SW 1271 (cell line): ENCODE measurements around the gene LDLRAD4.

Experiments
- DNase-seq, 2 experiments: peaks; one replicate each; lab custom pipeline; 2025; lab: John Stamatoyannopoulos, UW

The LDLRAD4 gene

GRCh38 chr18:13574355-13574754 is 355.8 kb downstream of the LDLRAD4 start:
- no peak for DNase-seq

- no peak for DNase-seq
Measured at GRCh38 chr18:13574761-13575160, 356.2 kb downstream of the LDLRAD4 start.

- DNase-seq, result no peak
Measured at GRCh38 chr18:13576598-13576997, 358.0 kb downstream of the LDLRAD4 start.

GRCh38 chr18:13577091-13577697 is 358.6 kb downstream of the LDLRAD4 start:
- no peak for DNase-seq

GRCh38 chr18:13577781-13578180 is 359.2 kb downstream of the LDLRAD4 start:
- DNase-seq, result no peak

GRCh38 chr18:13578400-13578799 is 359.8 kb downstream of the LDLRAD4 start:
- DNase-seq, result no peak

- DNase-seq, result no peak
Measured at GRCh38 chr18:13579874-13580273, 361.3 kb downstream of the LDLRAD4 start.

GRCh38 chr18:13580351-13580750 is 361.8 kb downstream of the LDLRAD4 start:
- DNase-seq, result no peak

- DNase-seq, result no peak
Measured at GRCh38 chr18:13580991-13581390, 362.4 kb downstream of the LDLRAD4 start.

GRCh38 chr18:13581496-13582177 is 363.1 kb downstream of the LDLRAD4 start:
- no peak for DNase-seq

GRCh38 chr18:13582178-13582670 is 363.7 kb downstream of the LDLRAD4 start:
- DNase-seq, result no peak

GRCh38 chr18:13583576-13584550 is 365.3 kb downstream of the LDLRAD4 start:
- DNase-seq, result no peak

GRCh38 chr18:13584825-13585224 is 366.3 kb downstream of the LDLRAD4 start:
- no peak for DNase-seq

GRCh38 chr18:13585379-13586153 is 367.0 kb downstream of the LDLRAD4 start:
- DNase-seq, result no peak

- no peak for DNase-seq
Measured at GRCh38 chr18:13587001-13587400, 368.4 kb downstream of the LDLRAD4 start.

GRCh38 chr18:13587477-13587876 is 368.9 kb downstream of the LDLRAD4 start:
- no peak for DNase-seq

GRCh38 chr18:13587937-13588336 is 369.4 kb downstream of the LDLRAD4 start:
- no peak for DNase-seq

- DNase-seq, result no peak
Measured at GRCh38 chr18:13589316-13589715, 370.8 kb downstream of the LDLRAD4 start.

GRCh38 chr18:13589943-13590342 is 371.4 kb downstream of the LDLRAD4 start:
- no peak for DNase-seq

- DNase-seq, result no peak
Measured at GRCh38 chr18:13592246-13592645, 373.7 kb downstream of the LDLRAD4 start.

GRCh38 chr18:13594551-13594950 is 376.0 kb downstream of the LDLRAD4 start:
- DNase-seq, result no peak

- DNase-seq, result no peak
Measured at GRCh38 chr18:13597068-13597467, 378.5 kb downstream of the LDLRAD4 start.
